ENCODE measurements around the gene AIMP2. TPM values are rescaled to one million over a fixed set of nuclear protein-coding genes. Genes with fewer than 3 reads are reported as not detected.
"Not testable (repeated sequence)": the region's sequence is repeated elsewhere in the genome, so short reads cannot be mapped to it uniquely, and the experiment has no call there.

The AIMP2 gene
- total and polyA plus RNA-seq, 4 donors, result 28.7 to 41.7 (median 34.9) TPM

GRCh38 chr7:6007386-6007785 is 1.7 kb upstream of the AIMP2 start:
- 83% methylated on average over 4 of the region's 4 CpGs for WGBS
- Histone ChIP-seq H3K4me1 (ENCODE audit: control insufficient read depth in 4 of 4, insufficient read depth in 4 of 4, low read length in 3 of 4) (peaks cover 3 to 32% (median 27%) of the 10 kb centered on the region in 4 donors), H3K27ac (ENCODE audit: low read depth in 1 of 2, low read length in 2 of 2) (no peak overlapping the region), H3K9me3 (ENCODE audit: control insufficient read depth in 4 of 4, low read length in 3 of 4) (no peaks in the 10 kb centered on the region), H3K27me3 (ENCODE audit: control insufficient read depth in 4 of 4, insufficient read depth in 4 of 4, low read length in 3 of 4) (no peaks in the 10 kb centered on the region), H3K4me3 (ENCODE audit: low read depth in 1 of 3, low read length in 3 of 3) (no peak overlapping the region), H3K36me3 (ENCODE audit: control insufficient read depth in 4 of 4, insufficient read depth in 3 of 4, low read depth in 1 of 4, low read length in 3 of 4) (peaks cover 0 to 4% (median 3%) of the 10 kb centered on the region in 4 donors), H3K9ac (ENCODE audit: low read depth in 1 of 2, low read length in 2 of 2) (no peak overlapping the region)
- TF ChIP-seq CTCF (IDR thresholded peaks at IDR 0.05; ENCODE audit: low read depth, low read length, missing input control), result no peak
- no peak for TF ChIP-seq GABPA (IDR thresholded peaks at IDR 0.05 in 1 of 2, conservative IDR thresholded peaks at IDR 0.05 in 1 of 2)
- no peak for TF ChIP-seq EGR1 (IDR thresholded peaks at IDR 0.05; ENCODE audit: low read depth in 2 of 2)
- no peak for TF ChIP-seq YY1 (IDR thresholded peaks at IDR 0.05)
- no peak for TF ChIP-seq HNF4A (conservative IDR thresholded peaks at IDR 0.05)
- TF ChIP-seq RXRA (IDR thresholded peaks at IDR 0.05), result no peak
- no peak for TF ChIP-seq TAF1 (conservative IDR thresholded peaks at IDR 0.05)
- TF ChIP-seq NR2F2 (IDR thresholded peaks at IDR 0.05), result no peak
- TF ChIP-seq MAX (IDR thresholded peaks at IDR 0.05), result no peak
- TF ChIP-seq HNF4G (IDR thresholded peaks at IDR 0.05), result no peak
- TF ChIP-seq REST (IDR thresholded peaks at IDR 0.05), result no peak
- TF ChIP-seq SP1 (IDR thresholded peaks at IDR 0.05), result no peak
- no peak for TF ChIP-seq ZBTB33 (IDR thresholded peaks at IDR 0.05)
- TF ChIP-seq FOXA2 (IDR thresholded peaks at IDR 0.05), result no peak
- TF ChIP-seq ATF3 (IDR thresholded peaks at IDR 0.05), result no peak
- no peak for TF ChIP-seq RAD21 (IDR thresholded peaks at IDR 0.05)
- no peak for TF ChIP-seq FOXA1 (IDR thresholded peaks at IDR 0.05)
- no peak for DNase-seq (ENCODE audit: low spot score)

GRCh38 chr7:6007835-6008590 is 1.1 kb upstream of the AIMP2 start:
- H3K36me3 ChIP-seq (ENCODE audit: control insufficient read depth in 4 of 4, insufficient read depth in 3 of 4, low read depth in 1 of 4, low read length in 3 of 4); H3K27me3 ChIP-seq (ENCODE audit: control insufficient read depth in 4 of 4, insufficient read depth in 4 of 4, low read length in 3 of 4); H3K27ac ChIP-seq (ENCODE audit: low read depth in 1 of 2, low read length in 2 of 2); DNase-seq (ENCODE audit: low spot score); H3K9me3 ChIP-seq (ENCODE audit: control insufficient read depth in 4 of 4, low read length in 3 of 4): not testable (repeated sequence)
- H3K4me1 ChIP-seq (ENCODE audit: control insufficient read depth in 4 of 4, insufficient read depth in 4 of 4, low read length in 3 of 4), result peaks cover 3 to 38% (median 31%) of the 10 kb centered on the region in 4 donors
- WGBS, result 53% methylated on average over 27 of the region's 27 CpGs
- H3K9ac ChIP-seq (ENCODE audit: low read depth in 1 of 2, low read length in 2 of 2), result peak overlapping the region in 1 of 2 donors; percentile 34
- peak overlapping the region; percentile 75 to 86 (median 82) for H3K4me3 ChIP-seq (ENCODE audit: low read depth in 1 of 3, low read length in 3 of 3)

- not testable (repeated sequence) for H3K36me3 ChIP-seq (ENCODE audit: control insufficient read depth in 4 of 4, insufficient read depth in 3 of 4, low read depth in 1 of 4, low read length in 3 of 4); DNase-seq (ENCODE audit: low spot score); H3K27ac ChIP-seq (ENCODE audit: low read depth in 1 of 2, low read length in 2 of 2); H3K4me3 ChIP-seq (ENCODE audit: low read depth in 1 of 3, low read length in 3 of 3); H3K27me3 ChIP-seq (ENCODE audit: control insufficient read depth in 4 of 4, insufficient read depth in 4 of 4, low read length in 3 of 4); H3K9me3 ChIP-seq (ENCODE audit: control insufficient read depth in 4 of 4, low read length in 3 of 4); H3K9ac ChIP-seq (ENCODE audit: low read depth in 1 of 2, low read length in 2 of 2)
- WGBS, result 84% methylated on average over 8 of the region's 8 CpGs
- H3K4me1 ChIP-seq (ENCODE audit: control insufficient read depth in 4 of 4, insufficient read depth in 4 of 4, low read length in 3 of 4), result peaks cover 3 to 51% (median 38%) of the 10 kb centered on the region in 4 donors
These were observed 1.3 kb downstream of the AIMP2 start for GRCh38 chr7:6010370-6010769.

Measured in liver (tissue), 9 donors.